HG03039 (cell line): Measurements from ENCODE around the gene HDLBP.
"Not testable (repeated sequence)": the region's sequence is repeated elsewhere in the genome, so short reads cannot be mapped to it uniquely, and the experiment has no call there.

Source experiments
- ATAC-seq: cut with Tn5 transposase; IDR thresholded peaks from one replicate; pipeline ENCODE4 v1.9.1; 2021; ENCODE audit warnings: mild to moderate bottlenecking, moderate library complexity; ENCODE audit not compliant: unreplicated experiment

Gene HDLBP

DNA sequence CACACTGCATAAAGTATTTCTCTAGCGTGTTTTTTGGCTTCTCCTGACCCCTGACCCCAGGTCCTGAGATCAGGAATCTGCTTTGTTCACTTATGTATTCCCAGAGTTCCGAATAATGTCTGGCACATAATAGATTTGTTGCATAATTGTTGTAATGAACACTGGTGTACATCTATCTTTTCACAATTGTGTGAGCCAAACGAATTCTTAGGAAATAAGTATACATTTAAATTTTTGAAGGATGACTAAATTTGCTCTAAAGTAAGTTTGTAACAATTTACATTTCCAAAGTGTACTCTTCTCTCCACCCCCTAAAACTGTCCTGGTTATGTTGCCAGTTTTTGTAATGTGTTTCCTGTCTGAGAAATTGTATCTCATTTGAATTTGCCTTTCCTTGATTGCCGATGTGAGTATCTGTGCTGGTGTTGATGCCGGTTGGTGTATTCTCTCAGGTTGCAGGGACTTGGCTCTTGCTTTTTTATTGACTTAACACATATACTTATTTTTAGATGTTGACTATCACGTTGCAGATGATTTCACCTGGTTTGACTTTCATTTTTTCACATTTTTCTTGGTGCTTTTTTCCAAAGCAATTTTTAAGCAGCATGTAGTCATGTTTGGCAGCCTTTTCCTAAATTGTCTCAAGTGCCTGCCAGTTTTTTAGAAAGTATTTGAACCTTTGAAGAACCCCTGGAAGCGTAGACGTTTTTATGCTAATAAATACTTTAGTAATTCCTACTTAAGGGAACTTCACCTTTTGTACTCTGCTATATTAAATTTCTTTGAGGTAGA is 24.6 kb upstream of the HDLBP start:
- no peak for ATAC-seq

DNA sequence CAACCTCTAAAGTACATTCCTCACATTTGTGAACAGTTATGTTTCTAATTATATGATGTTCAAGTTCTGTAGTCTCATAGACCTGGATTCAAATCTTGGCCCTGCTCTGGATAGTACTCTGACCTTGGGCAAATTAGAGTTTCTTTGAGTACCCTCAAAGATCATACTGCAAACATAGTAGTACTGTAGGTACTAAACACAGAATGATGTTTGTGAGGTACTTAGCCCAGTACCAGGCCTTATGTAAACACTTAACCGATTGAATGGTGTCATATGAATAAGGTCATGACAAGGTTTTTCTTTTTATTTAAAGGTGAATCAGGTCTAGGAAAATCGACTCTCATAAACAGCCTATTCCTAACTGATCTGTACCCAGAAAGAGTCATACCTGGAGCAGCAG is 19.3 kb upstream of the HDLBP start:
- no peak for ATAC-seq

DNA sequence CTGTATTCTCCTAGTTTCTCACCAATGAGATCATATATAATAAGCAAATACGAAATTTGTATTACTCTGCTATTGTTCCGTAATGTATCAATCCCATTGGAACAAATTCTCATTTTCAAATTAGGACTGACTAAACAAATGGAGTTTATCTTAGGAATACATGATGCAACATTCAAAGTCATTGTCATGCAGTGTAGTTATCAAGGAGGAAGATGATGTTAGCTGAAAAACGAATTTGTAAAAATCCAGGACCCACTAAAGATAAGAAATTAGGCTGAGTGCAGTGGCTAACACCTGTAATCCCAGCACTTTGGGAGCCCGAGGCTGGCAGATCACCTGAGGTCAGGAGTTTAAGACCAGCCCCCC is 15.1 kb upstream of the HDLBP start:
- no peak for ATAC-seq

DNA sequence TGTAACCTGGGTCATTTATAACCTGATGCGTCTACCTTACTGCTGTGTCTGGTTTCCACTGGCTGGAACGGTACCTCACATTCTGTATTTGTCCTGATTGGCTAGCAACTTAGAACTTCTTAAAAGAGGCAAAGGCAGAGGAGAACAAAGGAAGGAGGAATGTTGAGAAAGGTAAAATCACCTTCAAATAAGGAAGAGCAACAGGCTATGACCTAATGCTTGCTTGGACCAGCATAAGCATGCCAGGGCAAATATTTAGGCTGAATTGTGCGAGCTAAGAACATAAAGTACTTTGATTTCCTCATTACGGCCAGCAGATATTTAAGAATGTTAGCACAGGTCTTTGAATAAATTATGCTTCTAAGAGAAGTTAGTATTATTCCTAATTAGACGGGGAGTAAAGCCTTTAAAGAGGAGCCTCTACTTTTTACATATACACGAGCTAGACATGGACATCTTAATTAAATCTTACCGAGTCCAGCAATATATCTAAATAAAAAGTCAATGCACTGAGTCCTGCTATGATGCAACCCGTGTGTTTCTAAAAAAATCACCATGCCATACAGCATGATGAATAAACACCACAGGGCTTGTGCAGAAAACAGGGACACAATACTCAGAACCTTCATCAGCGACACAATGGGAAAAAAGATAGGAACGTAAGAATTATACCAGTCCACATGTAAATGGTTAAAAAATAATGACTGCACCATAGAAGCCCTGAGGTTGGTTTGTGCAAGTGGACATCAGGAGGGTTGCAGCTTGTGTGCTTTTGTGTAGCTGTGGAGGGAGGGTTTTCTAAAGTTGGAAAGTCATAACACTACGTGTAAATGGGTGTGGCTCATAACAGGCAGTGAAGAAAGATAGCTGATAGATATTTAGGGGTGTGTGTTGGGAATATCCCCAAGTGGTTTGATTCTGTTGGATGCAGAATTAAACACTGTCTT is 14.5 kb upstream of the HDLBP start:
- no peak for ATAC-seq

DNA sequence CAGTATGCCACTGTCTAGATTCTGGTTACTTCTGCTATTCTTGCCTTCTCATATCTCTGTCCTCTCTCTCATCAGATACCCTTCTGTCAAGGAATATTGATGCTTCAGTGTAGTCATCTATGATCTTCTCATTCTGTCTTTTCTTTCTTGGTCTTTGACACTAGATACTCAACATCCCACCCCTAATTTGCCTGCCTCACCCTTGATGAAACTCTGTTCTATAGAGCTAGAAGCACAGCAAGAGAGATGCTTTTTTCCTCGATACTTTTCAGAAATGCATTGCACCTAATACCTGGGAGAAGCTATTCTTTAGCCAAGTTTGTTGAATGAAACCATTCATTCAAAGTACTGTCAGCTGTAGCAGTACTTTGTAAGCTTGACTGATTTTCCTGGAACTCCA is 9.8 kb upstream of the HDLBP start:
- no peak for ATAC-seq

DNA sequence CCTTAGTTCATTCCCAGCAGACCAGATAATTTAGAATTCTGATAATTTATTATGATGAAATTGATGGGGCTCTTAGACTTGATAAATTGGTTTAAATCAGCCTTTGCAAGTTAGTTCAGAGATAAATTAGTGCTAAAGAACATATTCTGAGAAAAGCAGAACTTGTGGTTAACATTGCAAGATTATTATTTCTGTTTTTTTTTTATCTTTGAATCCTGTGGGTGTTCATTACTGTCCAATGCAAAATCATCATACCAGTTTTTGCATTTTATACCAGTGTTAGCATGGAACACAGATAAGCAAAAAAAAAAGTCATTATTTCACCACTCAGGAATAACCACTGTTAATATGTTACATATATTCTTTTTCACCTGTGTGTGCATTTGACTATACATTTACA is 9.3 kb upstream of the HDLBP start:
- no peak for ATAC-seq

DNA sequence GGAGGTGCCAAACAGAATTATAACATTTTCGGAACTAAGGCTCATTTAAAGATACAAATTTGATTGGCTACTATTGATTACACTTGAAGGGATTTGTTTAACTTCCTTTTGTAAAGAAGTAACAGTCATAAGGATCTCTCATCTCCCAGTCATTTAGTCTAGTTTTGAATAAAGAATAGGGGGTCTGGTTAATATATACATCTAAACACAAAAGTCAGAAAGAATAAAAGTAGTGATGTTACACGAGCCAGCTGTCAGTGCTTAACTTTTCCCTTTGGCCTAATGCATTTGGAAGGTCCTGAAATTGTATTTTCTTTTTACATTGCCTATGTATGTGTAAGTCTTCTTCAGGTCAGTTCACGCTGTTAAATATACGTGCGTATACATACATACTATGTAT is 8.3 kb upstream of the HDLBP start:
- no peak for ATAC-seq

DNA sequence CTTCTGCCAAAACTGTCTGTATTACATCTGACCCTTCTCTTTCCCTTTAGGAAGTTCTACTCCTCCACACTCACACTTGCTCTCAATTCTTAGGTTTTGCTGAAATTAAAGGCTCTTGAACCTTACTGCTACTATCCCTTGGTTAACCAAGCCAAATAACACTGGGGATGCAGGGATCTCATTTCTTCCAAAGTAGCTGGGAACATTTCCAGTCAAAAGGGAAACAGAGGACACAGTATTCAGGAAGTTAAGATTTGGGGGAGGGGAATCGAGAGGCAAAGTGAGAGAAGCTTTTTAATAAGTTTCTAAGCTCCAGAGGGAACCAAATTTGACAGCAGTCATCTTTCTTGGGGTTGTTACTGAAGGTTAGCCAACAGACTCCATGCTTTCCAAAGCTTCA is 6.4 kb upstream of the HDLBP start:
- no peak for ATAC-seq

DNA sequence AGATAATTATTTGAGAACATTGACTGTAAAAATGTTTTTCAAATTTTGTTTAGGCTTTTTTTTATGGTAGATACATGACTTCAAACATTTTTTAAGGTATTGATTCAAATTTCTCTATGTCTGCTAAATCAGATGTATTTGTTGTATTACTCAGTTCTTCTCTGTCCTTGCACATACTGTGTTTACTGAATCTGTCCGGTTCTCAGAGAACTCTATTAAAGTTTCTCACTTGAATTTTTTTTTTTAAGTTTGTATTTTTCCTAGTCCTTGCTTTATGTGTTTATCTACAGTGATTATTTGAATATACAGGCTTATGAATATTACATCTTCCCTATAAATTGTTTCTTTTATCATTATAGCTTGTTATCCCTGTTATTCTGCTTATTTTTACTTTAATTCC is 5.6 kb upstream of the HDLBP start:
- no peak for ATAC-seq

DNA sequence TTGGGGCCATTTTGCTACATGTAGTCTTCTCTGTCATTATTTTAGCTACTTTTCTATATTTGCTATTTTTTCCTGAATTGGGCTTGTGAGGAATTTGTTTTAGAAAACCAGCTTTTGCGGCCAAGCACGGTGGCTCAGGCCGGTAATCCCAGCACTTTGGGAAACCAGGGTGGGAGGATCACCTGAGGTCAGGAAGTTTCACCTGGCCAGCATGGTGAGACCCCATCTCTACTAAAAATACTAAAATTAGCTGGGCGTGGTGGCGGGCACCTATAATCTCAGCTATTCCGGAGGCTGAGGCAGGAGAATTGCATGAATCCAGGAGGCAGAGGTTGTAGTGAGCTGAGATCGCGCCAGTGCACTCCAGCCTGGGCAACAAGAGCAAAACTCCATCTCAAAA is 4.9 kb upstream of the HDLBP start:
- ATAC-seq: no peak

DNA sequence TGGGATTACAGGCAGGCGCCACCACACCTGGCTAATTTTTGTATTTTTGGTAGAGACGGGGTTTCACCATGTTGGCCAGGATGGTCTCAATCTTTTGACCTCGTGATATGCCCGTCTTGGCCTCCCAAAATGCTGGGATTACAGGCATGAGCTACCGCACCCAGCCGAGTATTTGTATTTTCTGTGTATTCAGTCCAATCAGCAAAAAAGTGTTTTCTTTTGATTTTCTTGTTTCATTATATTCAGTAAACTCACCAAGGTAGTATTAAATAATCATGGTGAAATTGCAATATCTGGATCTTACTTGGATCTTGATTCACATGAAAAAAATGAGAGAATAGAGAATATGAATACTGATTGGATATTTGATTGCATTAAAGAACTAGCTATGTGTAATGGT is 3.4 kb upstream of the HDLBP start:
- not testable (repeated sequence) for ATAC-seq

DNA sequence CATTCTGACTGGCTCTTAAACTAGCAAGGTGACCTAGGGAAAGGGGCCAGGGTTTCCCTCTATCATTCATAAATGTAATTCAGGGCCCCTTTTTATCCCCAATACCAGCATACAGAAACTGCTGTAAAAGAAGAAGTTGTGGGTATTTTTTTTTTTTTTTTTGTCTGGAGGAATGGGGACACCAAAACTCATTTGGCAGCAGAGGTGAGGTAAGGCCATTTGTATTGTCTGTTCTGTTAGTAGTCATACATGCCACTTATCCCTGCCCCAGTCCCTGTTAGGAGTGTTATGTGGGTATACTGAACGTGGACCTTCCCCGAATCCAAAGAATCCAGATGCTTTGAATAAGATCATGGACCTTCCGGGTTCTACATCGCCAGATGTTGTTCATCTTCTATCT is 1.9 kb upstream of the HDLBP start:
- no peak for ATAC-seq

DNA sequence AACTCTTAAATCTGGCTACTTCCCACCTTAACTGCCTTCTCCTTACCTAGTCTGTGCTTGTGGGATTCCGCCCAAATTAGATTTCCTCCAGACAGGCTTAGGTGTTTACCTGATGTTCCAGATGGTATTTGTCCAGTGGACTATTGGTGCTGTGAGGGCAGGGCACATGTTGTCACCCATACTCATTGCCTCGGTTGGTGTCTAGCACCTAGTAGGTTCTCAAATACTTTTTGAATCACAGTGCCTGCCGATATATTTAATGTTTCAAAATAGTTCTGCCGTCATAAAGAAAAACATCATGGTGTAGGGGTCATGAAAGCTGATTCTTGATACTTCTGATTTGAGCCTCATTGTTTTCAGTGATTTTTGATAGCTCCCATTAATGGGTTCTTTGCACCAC is 1.4 kb upstream of the HDLBP start:
- ATAC-seq: no peak

DNA sequence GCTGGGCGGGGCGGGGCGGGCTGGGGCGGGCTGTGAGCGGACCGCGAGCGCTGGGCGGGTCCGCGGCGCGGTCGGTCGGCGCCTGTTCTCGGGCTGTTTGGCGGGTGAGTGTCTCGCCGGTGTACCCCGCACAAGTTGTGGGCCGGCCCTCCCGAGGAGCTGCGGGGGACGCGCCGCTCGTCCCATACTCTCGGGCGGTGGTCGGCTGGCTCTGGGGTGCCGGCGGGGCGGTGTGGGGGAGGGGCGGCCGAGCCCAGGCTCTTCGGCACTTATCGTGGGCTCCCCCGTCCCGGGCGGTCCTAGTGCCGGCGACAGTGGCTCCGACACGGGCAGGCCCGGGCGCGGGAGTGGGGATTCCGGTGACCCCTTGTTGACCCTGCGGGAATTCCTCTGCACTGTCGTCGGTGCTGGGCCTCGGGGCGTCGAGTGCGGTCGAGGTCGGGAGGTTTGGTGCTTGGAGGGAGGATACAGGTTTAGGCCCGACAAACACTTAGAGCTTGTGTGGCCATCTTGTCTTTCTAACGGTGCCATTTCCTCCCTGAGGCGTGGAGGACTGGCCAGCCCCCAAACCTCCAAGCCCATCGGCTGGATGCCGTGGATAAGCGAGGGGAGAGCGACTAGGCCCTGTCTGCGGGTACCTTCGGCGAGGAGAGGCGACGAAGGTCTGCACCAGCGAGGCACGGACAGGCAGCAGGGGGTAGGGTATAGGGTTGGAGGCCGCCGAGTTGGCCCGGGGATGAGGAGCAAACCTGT is 583 bp upstream of the HDLBP start, which contains the start of gene SEPTIN2:
Gene SEPTIN2, plus strand, starts transcription at position 47 of the 753 bp plus-strand sequence. CDS start 8,308 bp downstream, outside the sequence.
- peak; percentile 32 for ATAC-seq

DNA sequence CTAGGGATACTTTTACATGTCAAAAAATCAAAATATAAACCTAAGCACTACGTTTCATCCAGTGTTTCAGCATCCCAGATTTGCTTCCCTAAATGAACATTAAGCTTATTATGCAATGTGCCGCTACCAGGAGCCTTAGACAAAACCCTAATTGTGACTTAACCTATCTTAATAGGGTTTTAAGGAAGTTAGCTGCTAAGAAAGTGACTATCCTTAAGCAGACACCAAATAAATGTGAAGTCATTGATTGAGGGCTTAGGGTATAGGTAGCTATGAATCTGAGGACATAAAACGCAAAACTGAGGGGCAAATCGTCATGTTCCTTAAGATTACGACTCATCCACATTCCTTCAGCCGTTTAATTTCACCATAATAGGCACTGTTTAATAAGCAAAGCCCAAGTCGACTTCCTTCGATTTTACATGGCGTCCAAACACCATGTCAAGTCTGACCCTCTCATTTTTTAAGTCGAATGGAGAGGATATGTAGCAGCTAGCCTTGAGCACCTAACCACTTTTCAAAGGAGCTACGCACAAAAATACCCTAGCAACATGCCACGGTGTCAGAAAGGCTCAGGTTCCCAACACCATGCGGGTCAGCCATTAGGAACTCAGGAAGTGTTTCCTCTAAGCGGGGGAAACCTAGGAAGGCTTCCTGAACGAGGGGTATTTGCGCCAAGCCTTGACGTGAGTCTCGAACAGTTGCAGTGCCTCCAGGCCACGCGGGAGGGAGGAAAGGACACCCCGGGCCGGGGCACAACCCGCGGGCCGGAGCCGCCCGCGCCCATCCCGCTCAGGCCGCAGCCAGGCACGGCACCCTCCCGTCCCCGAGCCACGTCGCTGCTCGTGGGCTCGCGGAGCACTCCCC is 1.0 kb downstream of the HDLBP start:
- ATAC-seq: no peak

DNA sequence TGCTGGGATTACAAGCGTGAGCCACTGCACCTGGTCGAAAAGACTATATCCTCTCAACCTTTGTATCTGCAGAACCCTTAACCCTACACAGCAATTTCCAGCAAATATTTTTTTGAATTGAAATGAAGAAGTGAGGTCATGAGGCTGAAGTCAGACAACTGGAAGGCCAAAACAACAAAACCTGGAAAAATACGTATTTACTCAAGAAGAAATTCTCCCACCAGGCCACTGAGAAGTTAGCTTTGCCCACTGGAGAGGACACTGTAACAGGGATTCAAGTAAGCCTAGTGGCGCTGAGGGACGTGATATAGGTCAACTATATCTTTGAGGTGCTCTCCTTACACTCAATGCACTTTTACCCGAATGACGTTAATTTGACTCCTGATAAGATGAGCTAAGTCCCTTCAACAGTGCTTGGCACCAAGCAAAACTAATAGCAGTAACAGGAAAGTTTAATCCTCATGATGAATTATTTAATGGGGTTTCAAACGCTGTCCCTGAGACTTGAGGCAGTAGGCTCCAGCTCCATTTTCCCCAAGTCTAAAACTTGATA is 1.9 kb downstream of the HDLBP start:
- ATAC-seq: no peak

DNA sequence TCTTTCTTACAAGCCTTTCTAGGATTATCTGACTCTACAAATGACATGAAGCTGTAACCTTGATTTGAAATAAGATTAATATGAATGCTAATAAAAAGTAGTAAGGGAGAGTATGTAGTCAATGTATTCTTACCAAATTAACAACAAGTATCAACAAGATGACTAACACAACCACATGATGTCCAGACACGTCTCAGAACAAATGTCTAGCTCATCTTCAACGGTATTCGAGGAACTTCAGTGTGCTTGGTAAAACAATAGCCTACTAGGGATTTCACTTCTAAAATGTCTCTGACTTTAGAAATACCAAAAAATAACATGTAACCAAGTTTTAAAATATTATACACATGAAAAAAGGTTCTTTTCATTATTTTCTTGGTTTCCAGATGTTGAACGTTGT is 3.4 kb downstream of the HDLBP start:
- ATAC-seq: no peak

DNA sequence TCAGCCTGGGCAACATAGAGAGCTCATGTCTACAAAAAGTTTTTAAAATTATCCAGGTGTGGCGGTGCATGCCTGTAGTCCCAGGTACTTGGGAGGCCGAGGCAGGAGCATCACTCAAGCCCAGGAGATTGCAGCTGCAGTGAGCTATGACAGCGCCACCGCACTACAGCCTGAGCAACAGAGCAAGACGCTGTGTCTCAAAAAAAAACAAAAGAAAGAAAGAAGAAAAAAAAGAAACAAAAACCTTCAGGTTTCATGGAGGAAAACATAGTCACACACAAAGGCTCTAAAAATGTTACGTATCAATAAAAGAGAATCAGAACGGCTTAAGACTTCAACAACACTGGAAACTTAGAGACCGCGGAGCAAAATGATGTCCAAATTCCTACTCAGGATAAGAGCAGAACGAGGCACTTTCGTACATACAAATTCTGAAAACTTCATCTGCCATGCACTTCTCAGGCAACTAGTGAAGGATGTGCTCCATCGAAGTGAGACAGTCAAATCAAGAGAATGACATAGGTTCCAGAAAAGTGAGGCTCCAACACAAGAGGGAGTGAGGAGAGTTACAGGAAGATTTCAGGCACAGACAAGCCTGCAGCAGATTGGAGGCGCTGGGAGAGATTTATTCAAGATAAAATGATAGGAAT is 4.4 kb downstream of the HDLBP start:
- no peak for ATAC-seq

DNA sequence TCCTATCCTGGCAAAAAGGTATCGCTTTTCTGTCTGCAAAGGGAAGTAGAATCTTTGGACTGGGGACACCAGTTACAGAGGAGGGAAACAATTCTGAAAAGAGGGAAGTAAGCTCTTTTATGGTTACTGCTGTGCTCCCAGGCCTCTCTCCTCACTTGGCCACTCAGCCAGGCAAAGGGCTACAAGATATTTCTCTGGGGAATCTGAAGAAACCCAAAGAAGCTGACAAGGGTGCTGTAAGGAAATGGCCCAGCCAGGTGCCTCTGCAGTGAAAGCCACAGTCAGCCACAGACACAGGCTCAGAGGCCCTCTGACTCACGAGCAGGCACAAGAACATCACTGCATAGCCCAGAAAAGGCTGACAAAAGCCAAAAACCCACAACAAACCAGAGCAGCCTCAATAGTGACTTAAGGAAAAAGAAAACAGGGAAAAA is 5.8 kb downstream of the HDLBP start:
- no peak for ATAC-seq
